NT2/D1 (cell line): ENCODE measurements around the gene SLC26A9.

Experiments
- DNase-seq: peaks from one replicate; pipeline ENCODE4 v3.0.0-alpha.2; 2011; ENCODE audit warnings: low read depth, low spot score
- H3K27me3 ChIP-seq: 2 replicates; pipeline ENCODE4 v1.6.0; 2011; ENCODE audit warnings: mild to moderate bottlenecking; ENCODE audit not compliant: insufficient read length, insufficient read depth
- H3K36me3 ChIP-seq: 2 replicates; pipeline ENCODE4 v1.6.1; 2011; ENCODE audit warnings: mild to moderate bottlenecking, low read length, mixed read lengths; ENCODE audit not compliant: insufficient read depth, insufficient read length
- H3K4me1 ChIP-seq: 2 replicates; pipeline ENCODE4 v1.5.1; 2011; ENCODE audit not compliant: insufficient read depth, insufficient read length
- H3K4me3 ChIP-seq: 2 replicates; pipeline ENCODE4 v1.5.1; 2011; ENCODE audit warnings: low read depth; ENCODE audit not compliant: insufficient read length
- H3K9ac ChIP-seq: 2 replicates; pipeline ENCODE4 v1.6.0; 2011; ENCODE audit warnings: low read depth; ENCODE audit not compliant: insufficient read length
- H3K9me3 ChIP-seq: 2 replicates; pipeline ENCODE4 v1.5.1; 2011; ENCODE audit warnings: mild to moderate bottlenecking, low read length; ENCODE audit not compliant: insufficient read depth
- SUZ12 ChIP-seq: IDR thresholded peaks from 2 replicates; pipeline ENCODE4 v1.6.1; 2011; ENCODE audit not compliant: insufficient read length, insufficient read depth; ENCODE audit errors: extremely low read depth
- YY1 ChIP-seq: IDR thresholded peaks from 2 replicates; pipeline ENCODE4 v1.6.1; 2011; ENCODE audit not compliant: insufficient read length, insufficient read depth
- ZNF274 ChIP-seq: IDR thresholded peaks from 2 replicates; pipeline ENCODE4 v1.6.1; 2011; ENCODE audit warnings: mild to moderate bottlenecking, low read depth, low read length

The SLC26A9 gene

DNA sequence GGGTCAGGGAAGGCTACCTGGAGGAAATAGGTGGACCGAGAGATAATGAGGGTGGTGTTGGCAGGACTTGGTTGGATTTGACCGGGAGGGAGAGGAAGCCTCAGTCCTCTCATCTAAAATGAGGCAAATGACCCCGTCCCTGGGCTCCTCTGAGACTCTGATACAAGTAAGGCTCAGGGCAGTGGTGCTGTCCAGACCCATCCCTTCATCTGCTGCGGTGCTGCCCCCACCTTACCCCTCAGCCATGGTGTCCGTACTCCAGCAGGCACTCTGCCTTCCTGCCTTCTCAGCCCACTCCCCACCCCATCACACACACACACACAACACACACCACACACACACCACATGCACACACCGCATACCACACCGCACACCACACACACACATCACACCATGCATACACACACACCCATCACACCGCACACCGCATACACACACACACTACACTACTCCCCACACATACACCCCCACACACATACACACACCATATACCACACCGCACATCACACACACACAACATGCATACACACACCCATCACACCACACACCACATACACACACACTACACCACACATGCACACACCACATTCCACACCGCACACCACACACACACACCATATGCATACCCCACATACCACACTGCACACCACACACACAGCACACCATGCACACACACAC lies 29.4 kb upstream of the SLC26A9 start:
- H3K9ac ChIP-seq = no peak overlapping the region
- peaks cover 15% of the 10 kb centered on the region for H3K4me1 ChIP-seq
- H3K9me3 ChIP-seq = no peaks in the 10 kb centered on the region
- no peaks in the 10 kb centered on the region for H3K27me3 ChIP-seq
- no peak overlapping the region for H3K4me3 ChIP-seq
- no peaks in the 10 kb centered on the region for H3K36me3 ChIP-seq
- no peak for DNase-seq
- TF ChIP-seq YY1 (no peak), ZNF274 (no peak), SUZ12 (no peak)

DNA sequence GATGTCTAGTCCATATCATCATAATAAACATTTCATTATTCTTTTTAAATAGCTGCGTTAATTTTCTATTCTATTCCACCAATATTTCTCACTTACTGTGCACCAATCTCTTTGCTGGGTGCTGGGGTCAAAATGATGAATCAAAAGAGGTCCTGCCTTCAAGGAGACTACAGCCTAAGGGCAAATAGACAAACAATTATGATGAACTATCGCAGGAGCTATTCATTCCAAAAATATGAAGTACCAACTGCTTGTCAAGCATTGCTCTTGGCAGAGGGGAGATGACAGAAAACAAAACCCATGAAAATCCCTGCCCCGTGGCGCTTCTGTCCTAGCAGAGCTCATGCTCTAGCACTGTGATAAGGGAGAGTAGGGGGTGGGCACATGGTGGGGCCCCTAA lies 28.8 kb upstream of the SLC26A9 start:
- no peak overlapping the region for H3K4me3 ChIP-seq
- no peak for DNase-seq
- H3K36me3 ChIP-seq = no peaks in the 10 kb centered on the region
- TF ChIP-seq ZNF274 = no peak
- no peak for TF ChIP-seq YY1
- TF ChIP-seq SUZ12 = no peak
- no peak overlapping the region for H3K9ac ChIP-seq
- no peaks in the 10 kb centered on the region for H3K9me3 ChIP-seq
- peaks cover 15% of the 10 kb centered on the region for H3K4me1 ChIP-seq
- H3K27me3 ChIP-seq = no peaks in the 10 kb centered on the region

DNA sequence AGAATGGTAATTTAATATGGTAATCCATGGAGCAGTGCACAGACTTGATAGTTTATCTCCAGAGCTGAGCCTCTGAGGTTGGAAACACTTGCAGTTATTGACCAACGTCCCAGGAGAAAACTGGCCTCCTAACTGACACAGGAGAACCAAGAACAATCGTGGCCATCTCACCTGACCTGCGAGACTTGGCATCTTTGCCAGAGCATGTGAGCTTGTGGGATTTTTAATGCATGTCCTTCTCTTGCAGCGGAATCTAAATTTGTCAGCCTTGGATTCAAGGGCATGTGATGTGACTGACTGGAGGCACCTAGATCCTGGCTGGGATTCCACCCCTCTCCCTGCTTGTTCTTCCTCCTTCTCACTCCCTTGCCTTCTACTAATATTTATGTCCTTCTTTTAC lies 27.8 kb upstream of the SLC26A9 start:
- no peaks in the 10 kb centered on the region for H3K9me3 ChIP-seq
- H3K9ac ChIP-seq = no peak overlapping the region
- TF ChIP-seq YY1 (no peak), SUZ12 (no peak), ZNF274 (no peak)
- H3K4me3 ChIP-seq = no peak overlapping the region
- peaks cover 11% of the 10 kb centered on the region for H3K4me1 ChIP-seq
- no peak for DNase-seq
- H3K27me3 ChIP-seq = no peaks in the 10 kb centered on the region
- H3K36me3 ChIP-seq = no peaks in the 10 kb centered on the region

DNA sequence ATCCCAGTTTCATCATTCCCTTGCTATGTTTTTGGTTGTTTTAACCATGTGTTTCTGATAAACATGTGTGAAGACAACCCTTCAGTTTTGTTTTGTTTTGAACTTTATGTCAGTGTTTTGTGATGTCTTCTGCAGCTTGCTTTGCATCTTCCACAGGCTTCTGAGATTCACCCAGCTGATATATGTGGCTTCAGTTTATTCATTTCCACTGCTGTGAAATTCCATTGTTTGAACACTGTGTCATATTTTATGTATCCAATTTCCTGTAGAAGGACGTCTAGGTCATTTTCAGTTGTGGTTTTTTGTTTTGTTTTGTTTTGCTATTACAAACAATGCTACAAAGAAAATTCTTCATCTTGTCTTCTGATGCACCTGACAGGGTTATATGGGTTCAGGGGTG lies 27.2 kb upstream of the SLC26A9 start:
- Histone ChIP-seq H3K36me3 (no peaks in the 10 kb centered on the region), H3K4me3 (no peak overlapping the region), H3K4me1 (peaks cover 11% of the 10 kb centered on the region), H3K27me3 (no peaks in the 10 kb centered on the region), H3K9ac (no peak overlapping the region), H3K9me3 (no peaks in the 10 kb centered on the region)
- no peak for TF ChIP-seq ZNF274
- no peak for TF ChIP-seq YY1
- DNase-seq = no peak

DNA sequence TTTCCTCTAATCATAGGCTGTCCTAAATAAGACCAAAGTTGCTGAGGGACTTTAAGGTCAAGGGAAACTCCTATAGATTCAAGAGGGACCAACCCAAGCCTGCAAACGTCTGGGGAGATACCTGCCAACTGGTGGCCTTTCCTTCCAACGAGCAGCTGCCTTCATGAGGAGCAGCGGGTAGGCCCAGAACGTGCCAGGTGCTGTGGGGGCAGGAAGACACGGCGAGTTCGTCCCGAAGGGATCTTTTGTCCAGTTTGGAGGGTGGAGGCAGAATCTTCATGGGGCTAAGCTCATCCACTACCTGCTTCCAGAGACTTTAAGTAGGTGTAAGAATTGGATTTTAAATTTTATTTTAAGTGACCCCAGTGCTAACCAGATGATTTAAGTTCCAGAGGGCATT lies 26.0 kb upstream of the SLC26A9 start:
- Histone ChIP-seq H3K36me3 (no peaks in the 10 kb centered on the region), H3K4me3 (no peak overlapping the region), H3K27me3 (no peaks in the 10 kb centered on the region), H3K9me3 (no peaks in the 10 kb centered on the region), H3K9ac (no peak overlapping the region), H3K4me1 (peaks cover 7% of the 10 kb centered on the region)
- no peak for DNase-seq
- TF ChIP-seq YY1 = no peak
- TF ChIP-seq SUZ12 = no peak
- no peak for TF ChIP-seq ZNF274

DNA sequence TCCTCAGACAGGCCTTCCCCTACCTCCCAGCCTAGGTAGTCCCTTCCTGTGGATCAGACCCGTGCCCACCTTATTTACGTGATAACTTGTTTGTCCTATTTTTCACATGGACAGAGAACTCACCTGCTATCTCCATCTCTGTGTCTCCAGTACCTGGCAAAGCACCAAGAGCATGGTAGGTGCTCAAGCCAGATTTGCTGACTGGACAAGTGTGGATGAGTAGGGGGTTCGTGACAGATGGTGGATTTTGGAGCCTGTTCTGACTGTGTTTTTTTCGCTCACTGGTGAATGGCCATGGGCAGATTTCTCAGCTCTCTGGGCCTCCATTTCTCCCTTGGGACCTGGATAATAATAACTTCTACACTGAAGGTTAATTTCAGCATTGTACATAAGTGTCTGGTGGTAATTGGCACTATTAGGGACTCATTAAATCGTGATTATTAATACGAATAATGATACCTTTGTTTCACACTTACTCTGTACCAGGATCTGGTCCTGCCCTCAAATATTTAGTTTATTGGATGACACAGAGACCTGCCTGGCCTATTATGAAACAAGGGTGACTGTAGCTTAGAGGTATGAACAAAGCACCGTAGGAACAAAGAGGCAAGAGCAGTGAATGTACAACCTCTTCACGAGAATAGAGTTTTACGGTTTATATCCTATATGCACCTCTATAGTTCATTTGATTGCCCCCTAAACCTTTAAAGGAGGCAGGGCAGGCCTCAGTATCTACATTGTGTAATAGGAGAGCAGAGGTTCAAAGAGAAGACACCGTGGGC lies 24.5 kb upstream of the SLC26A9 start:
- Histone ChIP-seq H3K4me3 (no peak overlapping the region), H3K9ac (no peak overlapping the region), H3K9me3 (no peaks in the 10 kb centered on the region), H3K27me3 (peaks cover 2% of the 10 kb centered on the region), H3K36me3 (no peaks in the 10 kb centered on the region), H3K4me1 (peaks cover 3% of the 10 kb centered on the region)
- no peak for TF ChIP-seq SUZ12
- no peak for TF ChIP-seq YY1
- TF ChIP-seq ZNF274 = no peak
- DNase-seq = no peak

DNA sequence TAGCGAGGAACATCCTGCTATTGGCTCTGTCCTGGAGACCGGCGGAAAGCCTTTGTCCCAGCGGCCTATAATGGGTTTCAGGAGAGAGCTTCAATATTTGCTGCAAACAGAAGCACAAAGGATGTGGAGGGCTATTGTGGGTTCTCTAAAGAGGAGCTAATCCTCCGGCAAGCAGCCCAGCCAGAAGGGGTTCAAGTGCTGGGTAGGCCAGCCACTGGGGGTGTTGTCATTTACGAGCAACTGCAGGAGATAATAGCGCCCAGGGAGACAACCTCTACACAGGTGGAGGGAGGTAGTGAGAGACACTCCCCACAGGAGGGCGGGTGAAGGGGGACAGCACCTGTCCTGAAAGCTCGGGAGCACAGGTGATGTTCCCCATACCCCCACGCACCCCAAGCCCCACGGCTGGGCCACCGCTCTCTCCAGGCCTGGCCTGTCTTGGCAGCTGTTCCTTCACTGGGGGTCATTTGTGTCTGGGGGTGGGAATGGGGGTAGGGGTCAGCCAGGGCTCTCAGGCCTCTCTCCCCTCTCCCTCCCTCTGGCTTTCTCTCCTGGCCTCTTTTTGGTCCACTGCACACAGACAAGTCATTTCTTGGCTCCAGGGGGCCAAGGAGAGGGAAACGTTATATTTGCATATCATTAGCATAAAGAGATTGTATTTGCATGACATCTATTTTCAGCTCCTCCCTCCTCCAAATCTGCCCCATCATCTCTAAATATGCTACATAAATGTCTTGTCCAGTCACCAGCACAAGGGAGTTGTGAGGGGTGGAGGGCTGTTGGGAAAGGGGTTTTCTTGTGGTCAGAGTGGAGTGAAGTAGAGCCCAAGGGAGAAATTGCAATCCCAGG lies 22.0 kb upstream of the SLC26A9 start:
- H3K9me3 ChIP-seq = no peaks in the 10 kb centered on the region
- no peak for DNase-seq
- TF ChIP-seq SUZ12 = no peak
- TF ChIP-seq YY1 = no peak
- no peak for TF ChIP-seq ZNF274

More for the DNA sequence above, 22.0 kb upstream of the SLC26A9 start:
- Histone ChIP-seq H3K9ac (no peak overlapping the region), H3K27me3 (peaks cover 10% of the 10 kb centered on the region), H3K4me1 (peaks cover 7% of the 10 kb centered on the region), H3K4me3 (no peak overlapping the region), H3K36me3 (no peaks in the 10 kb centered on the region)
